Neural cell (in vitro differentiated cells): ENCODE data around the gene XRCC6. TPM values are rescaled to one million over a fixed set of nuclear protein-coding genes. Genes with fewer than 3 reads are reported as not detected.
"Not testable (repeated sequence)": the region's sequence is repeated elsewhere in the genome, so short reads cannot be mapped to it uniquely, and the experiment has no call there.

ENCODE experiments used
- H2AFZ ChIP-seq: fragments of 200-600, 300-800 bp; sonication (generic), shearing (Covaris generic); 2 replicates; pipeline ENCODE4 v1.6.0; 2014; ENCODE audit warnings: low read depth, mild to moderate bottlenecking, antibody characterized with exemption, low read length, moderate library complexity
- H3F3A ChIP-seq: fragments of 200-600 bp; shearing (Covaris generic); 2 replicates; pipeline ENCODE4 v1.6.1; 2016; ENCODE audit warnings: mild to moderate bottlenecking, moderate library complexity, mixed read lengths, antibody characterized with exemption, low read length; ENCODE audit not compliant: insufficient read depth, poor library complexity, severe bottlenecking
- H3K27ac ChIP-seq: fragments of 200-600, 300-800 bp; sonication (generic), shearing (Covaris generic); 2 replicates; pipeline ENCODE4 v1.5.1; 2014; ENCODE audit warnings: mild to moderate bottlenecking, low read length, moderate library complexity
- H3K27me3 ChIP-seq: fragments of 300-800, 200-600 bp; sonication (generic), shearing (Covaris generic); 2 replicates; pipeline ENCODE4 v1.6.0; 2014; ENCODE audit warnings: mild to moderate bottlenecking, low read depth, low read length, moderate library complexity; ENCODE audit not compliant: insufficient read depth
- H3K36me3 ChIP-seq: fragments of 300-800, 200-600 bp; sonication (generic), shearing (Covaris generic); 2 replicates; pipeline ENCODE4 v1.5.1; 2014; ENCODE audit warnings: mild to moderate bottlenecking, antibody characterized with exemption, low read length, moderate library complexity; ENCODE audit not compliant: insufficient read depth
- H3K4me2 ChIP-seq: fragments of 300-800, 200-600 bp; sonication (generic), shearing (Covaris generic); 2 replicates; pipeline ENCODE4 v1.6.0; 2014; ENCODE audit warnings: mild to moderate bottlenecking, low read length
- H3K4me3 ChIP-seq: fragments of 300-800, 200-600 bp; sonication (generic), shearing (Covaris generic); 2 replicates; pipeline ENCODE4 v1.5.1; 2014; ENCODE audit warnings: mild to moderate bottlenecking, low read length, moderate library complexity
- H3K79me2 ChIP-seq: fragments of 200-600 bp; shearing (Covaris generic); replicated peaks from 2 replicates; pipeline ENCODE4 v1.6.0; 2014; ENCODE audit warnings: mild to moderate bottlenecking, low read length, moderate library complexity; ENCODE audit not compliant: insufficient read depth
- H3K9ac ChIP-seq: fragments of 300-800, 200-600 bp; sonication (generic), shearing (Covaris generic); 2 replicates; pipeline ENCODE4 v1.6.1; 2016; ENCODE audit warnings: mild to moderate bottlenecking, low read length, mixed read lengths
- H3K9me2 ChIP-seq: fragments of 200-600 bp; shearing (Covaris generic); 2 replicates; pipeline ENCODE4 v1.6.1; 2016; ENCODE audit warnings: mild to moderate bottlenecking, low read length, mixed read lengths; ENCODE audit not compliant: insufficient read depth
- H3K9me3 ChIP-seq: fragments of 200-600, 300-800 bp; sonication (generic), shearing (Covaris generic); 2 replicates; pipeline ENCODE4 v1.6.1; 2016; ENCODE audit warnings: mild to moderate bottlenecking, mixed run types, low read length, moderate library complexity, mixed read lengths
- H4K20me1 ChIP-seq: fragments of 200-600 bp; shearing (Covaris generic); 2 replicates; pipeline ENCODE4 v1.6.1; 2016; ENCODE audit warnings: mild to moderate bottlenecking, mixed run types; ENCODE audit not compliant: insufficient read depth
- CTCF ChIP-seq: fragments of 450-650 bp; IDR thresholded peaks from 2 replicates; pipeline ENCODE4 v1.5.1; 2014; ENCODE audit warnings: antibody characterized with exemption, mild to moderate bottlenecking, moderate library complexity; ENCODE audit not compliant: poor library complexity, severe bottlenecking
- EP300 ChIP-seq: fragments of 450-650 bp; conservative IDR thresholded peaks from 2 replicates; pipeline ENCODE4 v1.6.1; 2014; ENCODE audit warnings: antibody characterized with exemption, mild to moderate bottlenecking, moderate library complexity; ENCODE audit not compliant: poor library complexity, severe bottlenecking
- EZH2 ChIP-seq: fragments of 200-600, 300-800 bp; shearing (Covaris generic), sonication (generic); IDR thresholded peaks from 2 replicates; pipeline ENCODE4 v1.6.1; 2014; ENCODE audit warnings: antibody characterized with exemption, low read length, borderline replicate concordance, mild to moderate bottlenecking; ENCODE audit not compliant: insufficient read depth, poor library complexity, severe bottlenecking
- MXI1 ChIP-seq: fragments of 450-650 bp; conservative IDR thresholded peaks from 2 replicates; pipeline ENCODE4 v1.6.1; 2014; ENCODE audit warnings: antibody characterized with exemption, mild to moderate bottlenecking; ENCODE audit not compliant: poor library complexity, severe bottlenecking
- POLR2AphosphoS5 ChIP-seq: IDR thresholded peaks from 2 replicates; pipeline ENCODE4 v1.6.1; 2012
- RAD21 ChIP-seq: fragments of 450-650 bp; conservative IDR thresholded peaks from 2 replicates; pipeline ENCODE4 v1.6.1; 2014; ENCODE audit warnings: antibody characterized with exemption, mild to moderate bottlenecking, moderate library complexity
- REST ChIP-seq: IDR thresholded peaks from 2 replicates; pipeline ENCODE4 v1.6.1; 2012; ENCODE audit warnings: borderline replicate concordance
- SMC3 ChIP-seq: fragments of 450-650 bp; conservative IDR thresholded peaks from 2 replicates; pipeline ENCODE4 v1.6.1; 2014; ENCODE audit warnings: antibody characterized with exemption, mild to moderate bottlenecking, moderate library complexity; ENCODE audit not compliant: poor library complexity
- TAF1 ChIP-seq: IDR thresholded peaks from 2 replicates; pipeline ENCODE4 v1.6.1; 2012; ENCODE audit warnings: low read depth
- polyA plus RNA-seq: library from polyadenylated mRNA; depleted of rRNA; stranded (reverse); fragments of >200 nt; gene quantifications from 2 replicates; pipeline ENCODE4 v1.2.3, GENCODE V29; 2014

XRCC6 gene
- polyA plus RNA-seq, 1 donor from 2014 or later = 398 TPM

- Histone ChIP-seq H3F3A (no peaks in the 10 kb centered on the region), H2AFZ (no peak overlapping the region), H3K9me2 (no peaks in the 10 kb centered on the region), H3K36me3 (no peaks in the 10 kb centered on the region), H3K79me2 (peaks cover 31% of the 10 kb centered on the region), H4K20me1 (no peaks in the 10 kb centered on the region), H3K9me3 (no peaks in the 10 kb centered on the region), H3K27me3 (no peaks in the 10 kb centered on the region), H3K4me2 (no peak overlapping the region), H3K27ac (no peak overlapping the region), H3K9ac (no peak overlapping the region), H3K4me3 (no peak overlapping the region)
- TF ChIP-seq RAD21 (no peak), TAF1 (no peak), MXI1 (no peak), CTCF (no peak), REST (no peak), EP300 (no peak), SMC3 (no peak), POLR2AphosphoS5 (no peak), EZH2 (no peak)
Measured at GRCh38 chr22:41683616-41684015, 62.5 kb downstream of the XRCC6 start.

- no peaks in the 10 kb centered on the region for H3K9me2 ChIP-seq
- TF ChIP-seq MXI1 (no peak), CTCF (no peak), TAF1 (no peak), EZH2 (no peak), REST (no peak), SMC3 (no peak), POLR2AphosphoS5 (no peak), EP300 (no peak), RAD21 (no peak)
- H3K9ac ChIP-seq = no peak overlapping the region
- no peaks in the 10 kb centered on the region for H3F3A ChIP-seq
- no peak overlapping the region for H3K27ac ChIP-seq
- no peak overlapping the region for H3K4me3 ChIP-seq
- H3K4me2 ChIP-seq = no peak overlapping the region
- no peaks in the 10 kb centered on the region for H3K27me3 ChIP-seq
- no peaks in the 10 kb centered on the region for H4K20me1 ChIP-seq
- H2AFZ ChIP-seq = no peak overlapping the region
- H3K36me3 ChIP-seq = no peaks in the 10 kb centered on the region
- peaks cover 31% of the 10 kb centered on the region for H3K79me2 ChIP-seq
- H3K9me3 ChIP-seq = no peaks in the 10 kb centered on the region
Measured at GRCh38 chr22:41684194-41684593, 63.1 kb downstream of the XRCC6 start.

- not testable (repeated sequence) for H3K27ac ChIP-seq, H3K9me2 ChIP-seq, H3K9me3 ChIP-seq, H3K27me3 ChIP-seq, H2AFZ ChIP-seq, H3K9ac ChIP-seq, H3K4me3 ChIP-seq, H3K4me2 ChIP-seq, H4K20me1 ChIP-seq, H3F3A ChIP-seq, H3K36me3 ChIP-seq
- peaks cover 18% of the 10 kb centered on the region for H3K79me2 ChIP-seq
Measured at GRCh38 chr22:41686890-41687289, 65.8 kb downstream of the XRCC6 start.
